K562 (cell line): Measurements from ENCODE around the gene NLGN2. TPM values are rescaled to one million over a fixed set of nuclear protein-coding genes. Genes with fewer than 3 reads are reported as not detected.

ENCODE experiments used
- ATAC-seq: fragments of 200-7000 bp; cut with Tn5 transposase; 3 replicates; pipeline ENCODE4 v1.9.1; 2020; ENCODE audit warnings: moderate library complexity
- BruUV-seq: library from RNA; stranded (reverse); fragments of 400-500 nt; replicated peaks from 2 replicates; lab custom pipeline; 2021; lab: Mats Ljungman, UMichigan
- CTCF ChIA-PET: fragments of 300-600 bp; formaldehyde crosslinking; extraction: SDS; loops from one replicate; lab custom pipeline; 2021; ENCODE audit warnings: low intra/inter-chr PET ratio; lab: Yijun Ruan, JAX
- POLR2A ChIA-PET: fragments of 300-600, 350-650 bp; sonication (Branson Sonifier 250); formaldehyde crosslinking; extraction: SDS; loops from one replicate; lab custom pipeline; 2021; ENCODE audit warnings: antibody characterized with exemption, inconsistent platforms; lab: Yijun Ruan, JAX
- DNase-seq, 4 experiments: peaks; one replicate each; pipeline versions ENCODE4 v3.0.0 to v3.0.0-alpha.2; 2011 to 2018; ENCODE audit warnings: low spot score in 3 of 4, mixed read lengths in 3 of 4; ENCODE audit errors: extremely low read depth in 1 of 4
- FAIRE-seq: peaks from 2 replicates; lab custom pipeline; 2011; peaks lifted over from hg19 to GRCh38; lab: Jason Lieb, UNC
- H2AFZ ChIP-seq: 2 replicates; pipeline ENCODE4 v1.6.0; 2011; ENCODE audit warnings: low read depth, low read length, control low read depth, inconsistent platforms
- H3K27ac ChIP-seq: fragments of 200-600 bp; 3 replicates; pipeline ENCODE4 v1.8.0; 2011; ENCODE audit warnings: low read depth, mild to moderate bottlenecking, control low read depth, inconsistent platforms, low read length, moderate library complexity, mixed read lengths; ENCODE audit errors: extremely low read depth
- H3K27me3 ChIP-seq, 2 experiments: fragments of 300-600 bp in 1 of 2; 2 replicates in 1 of 2; 3 replicates in 1 of 2; pipeline versions ENCODE4 v1.6.0 to v1.8.0; 2011; ENCODE audit warnings: inconsistent platforms in 2 of 2, low read length in 2 of 2, mild to moderate bottlenecking in 1 of 2, mixed read lengths in 1 of 2, moderate library complexity in 1 of 2; ENCODE audit not compliant: control insufficient read depth in 2 of 2, insufficient read depth in 2 of 2
- H3K36me3 ChIP-seq: fragments of 300-600 bp; 3 replicates; pipeline ENCODE4 v1.8.0; 2011; ENCODE audit warnings: mild to moderate bottlenecking, low read length, inconsistent platforms; ENCODE audit not compliant: control insufficient read depth, insufficient read depth
- H3K4me1 ChIP-seq, 2 experiments: fragments of 200-600 bp in 1 of 2; replicated peaks in 1 of 2; 2 replicates in 1 of 2; 3 replicates in 1 of 2; pipeline versions ENCODE4 v1.5.1 to v1.8.0; 2011; ENCODE audit warnings: inconsistent platforms in 2 of 2, low read length in 2 of 2, mild to moderate bottlenecking in 1 of 2, mixed read lengths in 1 of 2, moderate library complexity in 1 of 2; ENCODE audit not compliant: control insufficient read depth in 2 of 2, insufficient read depth in 2 of 2
- H3K4me2 ChIP-seq: 2 replicates; pipeline ENCODE4 v1.6.1; 2011; ENCODE audit warnings: low read length, control low read depth, inconsistent platforms, mixed read lengths; ENCODE audit not compliant: insufficient read depth
- H3K4me3 ChIP-seq: fragments of 200-600 bp; sonication (generic), shearing (Covaris generic); 2 replicates; pipeline ENCODE4 v1.5.1; 2016; ENCODE audit warnings: control low read depth, inconsistent platforms
- H3K79me2 ChIP-seq: fragments of 200-600 bp; 3 replicates; pipeline ENCODE4 v1.8.0; 2011; ENCODE audit warnings: low read length, inconsistent platforms; ENCODE audit not compliant: control insufficient read depth, insufficient read depth
- H3K9ac ChIP-seq, 2 experiments: 2 replicates each; pipeline versions ENCODE4 v1.6.0 to v1.6.1; 2011; ENCODE audit warnings: low read depth in 2 of 2, low read length in 2 of 2, control low read depth in 1 of 2, inconsistent platforms in 1 of 2, mild to moderate bottlenecking in 1 of 2, mixed read lengths in 1 of 2; ENCODE audit not compliant: insufficient read depth in 1 of 2
- H3K9me1 ChIP-seq: one replicate; pipeline ENCODE4 v1.6.0; 2011; ENCODE audit warnings: inconsistent platforms, mild to moderate bottlenecking, low read length, moderate library complexity; ENCODE audit not compliant: control insufficient read depth, insufficient read depth
- H3K9me3 ChIP-seq: replicated peaks from 2 replicates; pipeline ENCODE4 v1.5.1; 2011; ENCODE audit warnings: low read depth, low read length, inconsistent platforms; ENCODE audit not compliant: control insufficient read depth, insufficient read depth
- H4K20me1 ChIP-seq: replicated peaks from 2 replicates; pipeline ENCODE4 v1.6.1; 2011; ENCODE audit warnings: low read length, inconsistent platforms, mixed read lengths; ENCODE audit not compliant: control insufficient read depth, insufficient read depth
- BRD9 ChIP-seq: fragments of 450-650 bp; IDR thresholded peaks from 2 replicates; pipeline ENCODE4 v1.6.1; 2018; ENCODE audit warnings: low read depth; ENCODE audit not compliant: partially characterized antibody
- CREB1 ChIP-seq, 2 experiments: sonication (generic) in 1 of 2; formaldehyde crosslinking in 1 of 2; IDR thresholded peaks; 2 replicates each; pipeline versions ENCODE4 v1.6.1 to v1.8.0; 2012 to 2022; ENCODE audit warnings: inconsistent platforms in 1 of 2, mild to moderate bottlenecking in 1 of 2, missing genetic modification reagents in 1 of 2, moderate library complexity in 1 of 2
- HDGF ChIP-seq: fragments of 450-650 bp; IDR thresholded peaks from 2 replicates; pipeline ENCODE4 v1.6.1; 2016
- HMG20A ChIP-seq: fragments of 450-650 bp; formaldehyde crosslinking; conservative IDR thresholded peaks from 2 replicates; pipeline ENCODE4 v1.4.0; 2020; ENCODE audit warnings: mild to moderate bottlenecking, mixed read lengths
- HSF4 ChIP-seq: fragments of 250-450 bp; sonication (Bioruptor Pico); IDR thresholded peaks from 2 replicates; pipeline ENCODE4 v2.1.2; 2022; ENCODE audit warnings: mild to moderate bottlenecking, moderate library complexity, borderline replicate concordance
- KDM4B ChIP-seq, 2 experiments: fragments of 450-650 bp in 1 of 2; sonication (generic) in 1 of 2; IDR thresholded peaks; 2 replicates each; pipeline ENCODE4 v1.6.1; 2016 to 2017; ENCODE audit warnings: borderline replicate concordance in 2 of 2, antibody characterized with exemption in 1 of 2, low read depth in 1 of 2, mild to moderate bottlenecking in 1 of 2
- MCM3 ChIP-seq: fragments of 450-650 bp; IDR thresholded peaks from 2 replicates; pipeline ENCODE4 v1.6.1; 2016
- RBM34 ChIP-seq: fragments of 200-400 bp; formaldehyde crosslinking; IDR thresholded peaks from 2 replicates; pipeline ENCODE4 v1.6.1; 2018; ENCODE audit warnings: low read length, borderline replicate concordance; ENCODE audit not compliant: insufficient read depth
- SMAD1 ChIP-seq: fragments of 150-350 bp; IDR thresholded peaks from 2 replicates; pipeline ENCODE4 v1.6.1; 2014; ENCODE audit warnings: low read length, low read depth; ENCODE audit not compliant: partially characterized antibody
- TRIM24 ChIP-seq, 2 experiments: fragments of 450-650 bp; IDR thresholded peaks; 2 replicates each; pipeline ENCODE4 v1.6.1; 2016
- ZNF57 ChIP-seq: fragments of 450-650 bp; formaldehyde crosslinking; IDR thresholded peaks from 2 replicates; pipeline ENCODE4 v1.4.0; 2020; ENCODE audit warnings: mild to moderate bottlenecking, moderate library complexity
- WGBS: fragments of 100-300 bp; shearing (Covaris generic); methylation state at CpG from one replicate; pipeline ENCODE4 v1.1.6; 2016; ENCODE audit warnings: low coverage, mixed read lengths; ENCODE audit not compliant: insufficient coverage; ENCODE audit errors: missing lambda C conversion rate; 5-methylcytosine and 5-hydroxymethylcytosine counted together
- in situ Hi-C: fragments of 300-500 bp; cut with MboI; formaldehyde crosslinking; loops from 4 replicates; pipeline ENCODE4 v1.15.0; 2018; ENCODE audit warnings: inconsistent platforms, mixed read lengths
- intact Hi-C: fragments of 100-400 bp; cut with micrococcal nuclease; formaldehyde crosslinking; loops from 2 replicates; pipeline ENCODE4 v1.14.2; 2022
- polyA plus RNA-seq, 8 experiments: library from polyadenylated mRNA; depleted of rRNA in 4 of 8; stranded (reverse) in 5 of 8; unstranded in 3 of 8; fragments of >200 nt; fragmentation: Nextera tagmentation in 2 of 8; fragmentation: Illumina TruSeq in 1 of 8; extraction: Ambion mirVana in 2 of 8; extraction: Trizol in 1 of 8; gene quantifications; 2 replicates each; pipeline versions ENCODE4 v1.2.1 to v1.2.3, GENCODE V29; 2011 to 2014; ENCODE audit warnings: inconsistent platforms in 1 of 8, missing spikeins in 1 of 8
- total RNA-seq, 7 experiments: library from RNA; depleted of rRNA in 6 of 7; stranded (reverse); fragments of >200 nt in 6 of 7; fragmentation: Illumina TruSeq in 2 of 7; extraction: Trizol in 2 of 7; gene quantifications; 2 replicates each; pipeline versions ENCODE4 v1.2.1 to v1.2.3, GENCODE V29; 2011 to 2021; ENCODE audit warnings: low replicate concordance in 1 of 7
- TF ChIP-seq, protein P1 (sequence below): IDR thresholded peaks from 2 replicates; pipeline ENCODE4 v1.6.1; 2011; ENCODE audit not compliant: insufficient read length; ENCODE audit errors: extremely low read depth
- TF ChIP-seq, protein P2 (sequence below): fragments of 450-650 bp; IDR thresholded peaks from 2 replicates; pipeline ENCODE4 v1.6.1; 2018; ENCODE audit warnings: mild to moderate bottlenecking, low read depth; ENCODE audit not compliant: partially characterized antibody
- TF ChIP-seq, protein P3 (sequence below): fragments of 250-450 bp; sonication (Bioruptor Pico); IDR thresholded peaks from 2 replicates; pipeline ENCODE4 v1.8.0; 2021; ENCODE audit warnings: mild to moderate bottlenecking, moderate library complexity

NLGN2 gene
- total and polyA plus RNA-seq, 9 of the 15 experiments (the other 6 are each of a cell fraction or from before 2014, with no cell fraction given), result 0.11 to 7.8 (median 0.77) TPM

DNA sequence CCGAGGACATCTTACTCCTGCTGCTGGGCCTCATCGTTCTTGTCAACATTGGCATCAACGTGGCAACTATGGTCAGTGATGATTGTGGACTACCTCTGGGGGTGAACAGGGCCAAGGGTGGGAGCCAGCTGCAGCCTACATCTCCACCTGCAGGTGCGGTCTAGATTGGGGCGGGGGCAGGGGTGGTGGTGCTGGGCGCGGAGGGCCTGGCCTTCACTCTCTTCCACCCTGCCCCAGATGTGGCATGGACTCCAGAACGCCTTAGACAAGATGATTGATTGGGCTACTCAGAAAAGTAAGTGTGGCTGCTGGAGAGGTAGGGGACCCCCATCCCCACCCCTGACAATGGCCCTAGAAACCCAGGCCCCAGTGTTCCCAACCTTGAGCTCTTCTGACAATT lies 18.1 kb downstream of the NLGN2 start:
- TF ChIP-seq HDGF (no peak), BRD9 (no peak), HMG20A (no peak), KDM4B (IDR thresholded peaks at IDR 0.05; ENCODE audit: borderline replicate concordance in 2 of 2, low read depth in 1 of 2) (no peak), SMAD1 (no peak), HSF4 (no peak), TRIM24 (IDR thresholded peaks at IDR 0.05) (no peak), MCM3 (no peak), CREB1 (IDR thresholded peaks at IDR 0.05) (no peak), CREB1 (CRISPR knock-in tag; IDR thresholded peaks at IDR 0.05) (no peak), RBM34 (no peak), ZNF57 (CRISPR knock-in tag) (no peak)
- TF ChIP-seq, protein P1, sequence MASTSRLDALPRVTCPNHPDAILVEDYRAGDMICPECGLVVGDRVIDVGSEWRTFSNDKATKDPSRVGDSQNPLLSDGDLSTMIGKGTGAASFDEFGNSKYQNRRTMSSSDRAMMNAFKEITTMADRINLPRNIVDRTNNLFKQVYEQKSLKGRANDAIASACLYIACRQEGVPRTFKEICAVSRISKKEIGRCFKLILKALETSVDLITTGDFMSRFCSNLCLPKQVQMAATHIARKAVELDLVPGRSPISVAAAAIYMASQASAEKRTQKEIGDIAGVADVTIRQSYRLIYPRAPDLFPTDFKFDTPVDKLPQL, result no peak
- TF ChIP-seq, protein P2, sequence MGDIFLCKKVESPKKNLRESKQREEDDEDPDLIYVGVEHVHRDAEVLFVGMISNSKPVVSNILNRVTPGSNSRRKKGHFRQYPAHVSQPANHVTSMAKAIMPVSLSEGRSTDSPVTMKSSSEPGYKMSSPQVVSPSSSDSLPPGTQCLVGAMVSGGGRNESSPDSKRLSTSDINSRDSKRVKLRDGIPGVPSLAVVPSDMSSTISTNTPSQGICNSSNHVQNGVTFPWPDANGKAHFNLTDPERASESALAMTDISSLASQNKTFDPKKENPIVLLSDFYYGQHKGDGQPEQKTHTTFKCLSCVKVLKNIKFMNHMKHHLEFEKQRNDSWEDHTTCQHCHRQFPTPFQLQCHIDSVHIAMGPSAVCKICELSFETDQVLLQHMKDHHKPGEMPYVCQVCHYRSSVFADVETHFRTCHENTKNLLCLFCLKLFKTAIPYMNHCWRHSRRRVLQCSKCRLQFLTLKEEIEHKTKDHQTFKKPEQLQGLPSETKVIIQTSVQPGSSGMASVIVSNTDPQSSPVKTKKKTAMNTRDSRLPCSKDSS, result no peak
- TF ChIP-seq, protein P3, sequence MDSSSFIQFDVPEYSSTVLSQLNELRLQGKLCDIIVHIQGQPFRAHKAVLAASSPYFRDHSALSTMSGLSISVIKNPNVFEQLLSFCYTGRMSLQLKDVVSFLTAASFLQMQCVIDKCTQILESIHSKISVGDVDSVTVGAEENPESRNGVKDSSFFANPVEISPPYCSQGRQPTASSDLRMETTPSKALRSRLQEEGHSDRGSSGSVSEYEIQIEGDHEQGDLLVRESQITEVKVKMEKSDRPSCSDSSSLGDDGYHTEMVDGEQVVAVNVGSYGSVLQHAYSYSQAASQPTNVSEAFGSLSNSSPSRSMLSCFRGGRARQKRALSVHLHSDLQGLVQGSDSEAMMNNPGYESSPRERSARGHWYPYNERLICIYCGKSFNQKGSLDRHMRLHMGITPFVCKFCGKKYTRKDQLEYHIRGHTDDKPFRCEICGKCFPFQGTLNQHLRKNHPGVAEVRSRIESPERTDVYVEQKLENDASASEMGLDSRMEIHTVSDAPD (CRISPR knock-in tag), result no peak
- TF ChIP-seq, all 486 proteins: peak for 0
- Histone ChIP-seq H3K79me2 (no peaks in the 10 kb centered on the region), H3K4me2 (no peak overlapping the region), H2AFZ (no peak overlapping the region), H3K9ac (no peak overlapping the region; a peak in 1 of 4 replicates), H3K4me3 (no peak overlapping the region), H3K27ac (no peak overlapping the region), H3K36me3 (no peaks in the 10 kb centered on the region), H3K9me3 (no peaks in the 10 kb centered on the region), H3K4me1 (peaks cover 0 to 14% of the 10 kb centered on the region in 2 experiments; a peak in 2 of 5 replicates), H3K9me1 (no peaks in the 10 kb centered on the region), H4K20me1 (no peaks in the 10 kb centered on the region), H3K27me3 (no peaks in the 10 kb centered on the region)
- no TSS peak for BruUV-seq
- ChIA-PET POLR2A (interaction anchor here (0.6 to 1.8 kb wide), 2 partner anchors 9 to 50 kb away, joined by 3 to 8 read pairs; partner anchors contain the start of gene TMEM102), CTCF (no interaction called here)
- no peak for FAIRE-seq
- DNase-seq, result no peak
- intact Hi-C loops, result no loop called here
- ATAC-seq, result no peak
- in situ Hi-C loops, result no loop called here
- 73% methylated on average over 5 of the region's 8 CpGs for WGBS
